Gastrocnemius medialis (tissue), 4 donors: ENCODE results near the gene GALNTL6.

Source experiments
- POLR2A ChIP-seq, 2 donors: fragments of 450-650 bp; IDR thresholded peaks; one replicate each; pipeline ENCODE4 v1.6.1; 2017; ENCODE audit warnings: antibody characterized with exemption in 2 of 2, mild to moderate bottlenecking in 2 of 2, moderate library complexity in 2 of 2
- TF ChIP-seq, protein P1 (sequence below), 5 experiments: fragments of 450-650 bp in 3 of 5; fragments of 200-600 bp in 2 of 5; sonication (generic) in 2 of 5; IDR thresholded peaks in 4 of 5; conservative IDR thresholded peaks in 1 of 5; 1 replicate in 4 of 5; 2 replicates in 1 of 5; pipeline ENCODE4 v1.5.1; 2016 to 2019; ENCODE audit warnings: antibody characterized with exemption in 5 of 5, mild to moderate bottlenecking in 3 of 5, moderate library complexity in 3 of 5

DNA sequence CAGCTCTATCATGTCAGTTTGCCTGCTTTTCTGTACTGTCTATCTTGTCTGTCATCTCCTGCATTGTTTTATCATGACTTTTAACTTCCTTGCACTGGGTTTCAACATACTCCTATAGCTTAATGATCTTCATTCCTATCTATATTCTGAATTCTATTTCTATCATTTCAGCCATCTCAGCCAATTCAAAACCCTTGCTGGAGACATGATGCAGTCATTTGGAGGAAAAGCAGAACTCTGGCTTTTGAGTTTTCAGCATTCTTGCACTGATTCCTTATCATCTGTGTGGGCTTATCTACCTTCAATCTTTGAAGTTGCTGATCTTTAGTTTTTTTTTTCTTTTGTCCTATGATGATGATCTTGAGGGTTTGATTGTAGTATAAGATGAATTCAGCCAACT lies 861.6 kb downstream of the GALNTL6 start:
- no peak for TF ChIP-seq POLR2A (IDR thresholded peaks at IDR 0.05)
- TF ChIP-seq, protein P1, sequence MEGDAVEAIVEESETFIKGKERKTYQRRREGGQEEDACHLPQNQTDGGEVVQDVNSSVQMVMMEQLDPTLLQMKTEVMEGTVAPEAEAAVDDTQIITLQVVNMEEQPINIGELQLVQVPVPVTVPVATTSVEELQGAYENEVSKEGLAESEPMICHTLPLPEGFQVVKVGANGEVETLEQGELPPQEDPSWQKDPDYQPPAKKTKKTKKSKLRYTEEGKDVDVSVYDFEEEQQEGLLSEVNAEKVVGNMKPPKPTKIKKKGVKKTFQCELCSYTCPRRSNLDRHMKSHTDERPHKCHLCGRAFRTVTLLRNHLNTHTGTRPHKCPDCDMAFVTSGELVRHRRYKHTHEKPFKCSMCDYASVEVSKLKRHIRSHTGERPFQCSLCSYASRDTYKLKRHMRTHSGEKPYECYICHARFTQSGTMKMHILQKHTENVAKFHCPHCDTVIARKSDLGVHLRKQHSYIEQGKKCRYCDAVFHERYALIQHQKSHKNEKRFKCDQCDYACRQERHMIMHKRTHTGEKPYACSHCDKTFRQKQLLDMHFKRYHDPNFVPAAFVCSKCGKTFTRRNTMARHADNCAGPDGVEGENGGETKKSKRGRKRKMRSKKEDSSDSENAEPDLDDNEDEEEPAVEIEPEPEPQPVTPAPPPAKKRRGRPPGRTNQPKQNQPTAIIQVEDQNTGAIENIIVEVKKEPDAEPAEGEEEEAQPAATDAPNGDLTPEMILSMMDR (IDR thresholded peaks at IDR 0.05 in 4 of 5, conservative IDR thresholded peaks at IDR 0.05 in 1 of 5) = no peak
